Activated naive CD4-positive, alpha-beta T cell treated with anti-CD3 and anti-CD28 coated beads, Interleukin-2, amount 50 U/mL, for 72 hours (primary cell): ENCODE results near the gene CCDC171. TPM values are rescaled to one million over a fixed set of nuclear protein-coding genes. Genes with fewer than 3 reads are reported as not detected.

Experiments used
- ATAC-seq, 2 donors: fragments of 150-1000 bp; cut with Tn5 transposase; 2 replicates each; pipeline ENCODE4 v1.10.0; 2021; ENCODE audit warnings: mild to moderate bottlenecking in 2 of 2, moderate library complexity in 2 of 2
- DNase-seq, 2 donors: peaks; one replicate each; pipeline ENCODE4 v3.0.0; 2021 to 2022; ENCODE audit warnings: low spot score in 2 of 2
- H3K27ac Mint-ChIP-seq, 2 donors: one replicate each; pipeline ENCODE4 v1.8.0; 2022; ENCODE audit warnings: mild to moderate bottlenecking in 2 of 2, mixed read lengths in 2 of 2
- H3K36me3 Mint-ChIP-seq, 2 donors: one replicate each; pipeline ENCODE4 v1.8.0; 2022; ENCODE audit warnings: mixed read lengths in 2 of 2
- H3K9me3 Mint-ChIP-seq, 2 donors: one replicate each; pipeline ENCODE4 v1.8.0; 2022; ENCODE audit warnings: mixed read lengths in 2 of 2
- total RNA-seq, 2 donors: library from RNA; stranded (reverse); gene quantifications; one replicate each; pipeline ENCODE4 v1.2.3, GENCODE V29; 2022

The CCDC171 gene
- total RNA-seq, 2 donors from 2014 or later = 4.1 to 5.8 TPM

GRCh38 chr9:15717290-15717967 lies 164.6 kb downstream of the CCDC171 start:
- no peak for DNase-seq
- no peak for ATAC-seq
- H3K9me3 Mint-ChIP-seq = no peaks in the 10 kb centered on the region
- H3K36me3 Mint-ChIP-seq = peaks cover 0 to 5% of the 10 kb centered on the region in 2 donors
- H3K27ac Mint-ChIP-seq = no peak overlapping the region

DNA sequence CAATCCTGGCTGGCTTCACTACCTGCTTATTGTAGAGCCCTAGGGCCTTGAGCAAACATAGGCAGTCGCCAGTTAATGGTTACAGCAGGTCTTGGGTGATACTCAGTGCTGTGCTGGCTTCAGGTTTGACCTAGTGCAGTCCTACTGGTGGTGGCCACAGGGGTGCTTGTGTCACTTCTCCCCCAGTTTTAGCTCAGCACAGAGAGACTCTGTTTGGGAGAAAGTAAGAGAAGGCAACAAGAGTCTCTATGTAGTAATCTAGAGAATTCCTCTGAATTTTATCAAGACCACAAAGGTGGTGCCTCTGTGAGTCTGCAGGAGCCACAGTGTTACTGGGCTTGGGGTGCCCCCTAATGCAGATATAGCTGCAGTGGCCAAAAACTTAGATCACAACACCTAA lies 165.6 kb downstream of the CCDC171 start:
- no peak overlapping the region for H3K27ac Mint-ChIP-seq
- H3K9me3 Mint-ChIP-seq = no peaks in the 10 kb centered on the region
- no peak for DNase-seq
- ATAC-seq = no peak
- H3K36me3 Mint-ChIP-seq = peaks cover 0 to 5% of the 10 kb centered on the region in 2 donors

DNA sequence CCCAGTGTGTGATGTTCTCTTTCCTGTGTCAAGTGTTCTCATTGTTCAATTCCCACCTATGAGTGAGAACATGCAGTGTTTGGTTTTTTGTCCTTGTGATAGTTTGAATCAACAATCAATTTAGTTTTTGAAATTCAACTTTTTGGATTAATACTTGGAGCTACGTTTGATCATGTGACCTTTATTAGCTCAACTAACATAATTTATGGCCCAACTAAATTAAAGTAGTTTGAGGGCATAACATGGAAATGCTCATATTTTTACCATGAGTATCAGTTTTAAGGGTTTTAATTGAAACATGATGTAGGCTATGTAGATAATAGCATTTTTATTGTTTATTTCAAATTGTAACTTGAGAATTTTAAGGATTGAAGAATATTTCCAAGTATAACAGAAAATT lies 168.0 kb downstream of the CCDC171 start:
- DNase-seq (no peak), ATAC-seq (no peak)
- no peaks in the 10 kb centered on the region for H3K9me3 Mint-ChIP-seq
- peaks cover 0 to 5% of the 10 kb centered on the region in 2 donors for H3K36me3 Mint-ChIP-seq
- H3K27ac Mint-ChIP-seq = no peak overlapping the region

DNA sequence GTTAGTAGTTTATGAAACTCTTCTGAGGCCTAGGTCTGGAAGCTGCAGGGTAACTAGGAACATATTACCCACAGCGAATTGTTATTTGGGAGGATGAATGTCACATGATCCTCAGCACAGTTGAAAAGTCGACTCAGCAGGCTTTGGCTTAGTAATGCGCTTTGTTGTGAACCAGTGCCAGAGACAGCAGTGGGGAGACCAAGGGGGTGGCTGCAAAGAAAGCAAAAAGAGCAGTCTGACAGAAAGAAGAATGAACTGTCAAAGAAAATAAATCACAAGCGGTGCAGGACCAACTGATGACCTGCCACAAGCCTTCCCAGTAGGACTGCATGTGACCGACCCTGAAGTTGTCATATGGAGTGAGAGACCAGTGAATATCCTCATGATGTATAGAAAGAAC lies 170.0 kb downstream of the CCDC171 start:
- ATAC-seq (no peak), DNase-seq (no peak)
- Mint-ChIP-seq H3K27ac (no peak overlapping the region), H3K36me3 (no peaks in the 10 kb centered on the region), H3K9me3 (no peaks in the 10 kb centered on the region)

DNA sequence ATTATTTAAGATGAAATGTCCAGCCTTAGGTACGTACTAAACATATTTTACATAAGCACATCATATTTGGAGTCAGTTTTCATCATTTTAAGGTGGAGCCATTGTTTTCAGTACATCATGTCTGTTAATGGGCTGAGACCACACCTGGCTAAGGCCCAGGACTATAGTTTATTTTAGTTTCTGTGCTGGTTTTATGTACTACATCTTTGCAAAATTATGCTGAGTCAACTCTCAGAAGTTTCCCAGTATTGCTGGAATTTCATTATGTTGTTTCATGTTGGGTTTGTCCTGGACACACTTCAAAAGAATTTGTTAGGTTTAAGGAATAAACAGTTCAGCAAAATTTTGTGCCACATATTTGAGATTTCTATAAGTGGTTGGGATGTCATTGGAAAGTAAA lies 171.2 kb downstream of the CCDC171 start:
- Mint-ChIP-seq H3K9me3 (no peaks in the 10 kb centered on the region), H3K36me3 (no peaks in the 10 kb centered on the region), H3K27ac (no peak overlapping the region)
- ATAC-seq = no peak
- no peak for DNase-seq

GRCh38 chr9:15724612-15725011 lies 171.8 kb downstream of the CCDC171 start:
- Mint-ChIP-seq H3K9me3 (no peaks in the 10 kb centered on the region), H3K27ac (no peak overlapping the region), H3K36me3 (no peaks in the 10 kb centered on the region)
- ATAC-seq = no peak
- DNase-seq = no peak

DNA sequence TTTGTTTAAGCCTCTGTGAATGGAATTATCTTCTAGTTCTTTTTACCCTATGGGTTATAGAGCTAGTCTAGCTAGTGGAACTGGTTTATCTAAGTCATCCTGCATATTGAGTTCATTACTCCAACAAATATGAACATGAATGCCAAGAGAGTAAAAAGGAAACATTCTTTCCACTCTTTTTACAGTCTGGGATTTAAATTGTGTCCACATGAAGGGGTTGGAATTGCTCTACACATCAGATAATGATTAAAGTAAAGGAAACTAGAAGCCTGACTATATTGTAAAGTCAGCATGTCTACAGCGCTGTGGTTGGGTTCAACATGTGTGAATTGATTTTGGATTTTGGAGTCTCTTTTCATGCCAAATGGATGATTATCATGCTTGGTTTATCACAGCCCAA lies 173.1 kb downstream of the CCDC171 start:
- H3K9me3 Mint-ChIP-seq = no peaks in the 10 kb centered on the region
- no peaks in the 10 kb centered on the region for H3K36me3 Mint-ChIP-seq
- ATAC-seq (no peak), DNase-seq (no peak)
- H3K27ac Mint-ChIP-seq = no peak overlapping the region

DNA sequence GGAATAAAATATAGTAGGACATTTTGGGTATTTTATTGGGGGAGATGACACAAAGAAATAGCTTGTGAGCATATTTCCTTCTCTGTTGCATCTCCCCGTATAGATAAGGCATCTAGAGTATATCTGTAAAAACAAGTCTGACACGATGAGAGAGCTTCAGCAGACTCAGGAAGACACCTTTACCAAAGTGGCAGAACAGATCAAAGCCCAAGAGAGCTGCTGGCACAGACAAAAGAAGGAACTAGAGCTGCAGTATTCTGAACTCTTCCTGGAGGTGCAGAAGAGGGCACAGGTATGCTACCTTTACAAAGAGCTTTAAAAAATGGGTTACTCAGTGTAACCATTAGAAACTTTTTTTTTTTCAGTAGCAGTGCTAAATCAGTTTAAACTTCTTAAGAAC lies 176.7 kb downstream of the CCDC171 start:
- ATAC-seq = no peak
- H3K27ac Mint-ChIP-seq = no peak overlapping the region
- DNase-seq = no peak
- no peaks in the 10 kb centered on the region for H3K36me3 Mint-ChIP-seq
- no peaks in the 10 kb centered on the region for H3K9me3 Mint-ChIP-seq

DNA sequence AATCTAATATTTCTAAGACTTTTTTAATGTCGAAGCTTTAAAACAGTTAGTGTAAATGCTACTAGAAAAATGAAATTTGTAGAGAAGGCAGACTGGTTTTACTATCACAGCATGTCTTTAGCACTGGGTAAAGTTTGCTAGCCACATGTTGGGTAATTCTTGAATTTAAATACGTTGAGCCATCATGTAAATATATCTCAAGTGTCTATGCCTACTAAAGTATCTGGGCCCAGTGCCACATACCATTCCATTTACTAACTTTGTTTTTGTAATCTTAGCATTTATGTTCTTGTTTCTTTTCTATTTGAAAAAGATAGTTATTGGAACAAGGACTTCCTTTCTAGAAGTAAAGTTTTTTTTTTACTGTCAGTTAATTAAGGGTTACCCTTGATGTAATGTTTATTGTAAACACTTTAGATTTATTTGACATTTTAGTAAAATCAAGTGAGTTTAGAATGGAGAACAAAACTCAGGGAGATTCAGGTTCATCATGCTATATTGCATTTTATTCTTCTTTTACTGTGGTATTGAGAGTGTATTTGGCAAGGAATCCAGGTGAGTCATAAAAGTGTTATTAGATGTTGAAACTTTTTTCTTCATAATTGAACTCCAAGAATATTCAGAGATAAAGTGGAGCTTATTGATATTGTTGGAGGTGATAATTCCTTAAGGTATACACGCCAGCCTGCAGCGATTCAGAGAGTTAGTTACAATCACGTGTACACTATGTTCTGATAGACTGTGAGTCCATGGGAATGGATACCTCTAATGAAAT lies 182.4 kb downstream of the CCDC171 start:
- H3K27ac Mint-ChIP-seq = no peak overlapping the region
- no peaks in the 10 kb centered on the region for H3K9me3 Mint-ChIP-seq
- DNase-seq (no peak), ATAC-seq (no peak)
- no peaks in the 10 kb centered on the region for H3K36me3 Mint-ChIP-seq

DNA sequence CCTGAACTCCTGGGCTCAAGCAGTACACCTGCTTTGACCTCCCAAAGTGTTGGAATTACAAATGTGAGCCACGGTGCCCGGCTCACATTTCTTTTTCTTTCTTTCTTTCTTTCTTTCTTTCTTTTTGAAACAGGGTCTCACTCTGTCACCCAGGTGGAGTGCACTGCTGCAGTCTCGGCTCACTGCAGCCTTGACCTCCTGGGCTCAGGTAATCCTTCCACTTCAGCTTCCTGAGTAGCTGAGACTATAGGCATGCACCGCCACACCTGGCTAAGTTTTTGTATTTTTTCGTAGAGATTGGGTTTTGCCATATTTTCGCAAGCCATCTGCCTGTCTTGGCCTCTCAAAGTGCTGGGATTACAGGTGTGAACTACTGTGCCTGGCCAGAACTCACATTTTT lies 183.7 kb downstream of the CCDC171 start:
- no peaks in the 10 kb centered on the region for H3K36me3 Mint-ChIP-seq
- DNase-seq (no peak), ATAC-seq (no peak)
- no peaks in the 10 kb centered on the region for H3K9me3 Mint-ChIP-seq
- H3K27ac Mint-ChIP-seq = no peak overlapping the region

DNA sequence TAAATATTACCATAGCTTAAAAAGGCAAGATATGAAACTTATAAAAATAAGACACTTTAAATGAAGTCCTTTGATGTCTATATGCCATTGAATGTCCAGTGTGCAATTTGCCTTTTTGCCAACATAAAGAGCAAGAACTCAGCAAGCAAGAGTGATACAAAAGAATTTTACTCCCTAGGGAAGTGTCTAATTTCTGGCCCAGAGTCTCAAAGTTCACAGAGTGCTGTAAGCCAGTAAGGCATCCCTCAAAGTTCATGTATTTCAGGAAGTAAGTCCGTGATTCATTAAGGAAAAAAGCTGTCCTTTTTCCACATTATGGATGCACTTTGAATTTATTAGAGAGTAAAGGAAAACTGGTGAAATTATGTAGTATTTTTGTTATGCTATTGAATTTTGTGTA lies 185.2 kb downstream of the CCDC171 start:
- ATAC-seq = no peak
- no peak for DNase-seq
- Mint-ChIP-seq H3K27ac (no peak overlapping the region), H3K9me3 (no peaks in the 10 kb centered on the region), H3K36me3 (no peaks in the 10 kb centered on the region)

DNA sequence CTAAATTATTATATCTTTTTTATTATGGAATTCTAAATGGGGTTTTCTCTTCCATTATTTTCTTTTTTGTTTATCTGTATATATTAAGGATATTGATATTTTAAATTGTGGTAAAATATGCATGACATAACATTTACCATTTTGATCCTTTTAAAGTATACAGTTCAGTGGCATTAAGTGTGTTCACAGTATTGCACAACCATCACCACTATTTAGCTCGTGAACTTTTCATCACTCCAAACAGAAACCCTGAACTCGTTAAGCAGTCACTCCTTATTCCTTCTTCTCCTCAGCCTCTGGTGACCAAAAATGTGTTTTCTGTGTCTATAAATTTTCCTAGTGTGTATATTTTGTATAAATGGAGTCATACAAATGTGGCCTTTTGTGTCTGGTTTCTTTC lies 188.2 kb downstream of the CCDC171 start:
- no peaks in the 10 kb centered on the region for H3K9me3 Mint-ChIP-seq
- H3K27ac Mint-ChIP-seq = no peak overlapping the region
- ATAC-seq = no peak
- no peaks in the 10 kb centered on the region for H3K36me3 Mint-ChIP-seq
- no peak for DNase-seq

GRCh38 chr9:15743512-15743911 lies 190.7 kb downstream of the CCDC171 start:
- no peak overlapping the region for H3K27ac Mint-ChIP-seq
- DNase-seq (no peak), ATAC-seq (no peak)
- peaks cover 6 to 19% of the 10 kb centered on the region in 2 donors for H3K36me3 Mint-ChIP-seq
- peaks cover 0 to 4% of the 10 kb centered on the region in 2 donors for H3K9me3 Mint-ChIP-seq

- ATAC-seq = no peak
These were observed 191.4 kb downstream of the CCDC171 start for GRCh38 chr9:15744196-15744595.

GRCh38 chr9:15746905-15747304 lies 194.1 kb downstream of the CCDC171 start:
- no peak for ATAC-seq
- peaks cover 3 to 4% of the 10 kb centered on the region in 2 donors for H3K9me3 Mint-ChIP-seq
- H3K36me3 Mint-ChIP-seq = peaks cover 6 to 25% of the 10 kb centered on the region in 2 donors
- DNase-seq = no peak
- H3K27ac Mint-ChIP-seq = no peak overlapping the region

More at GRCh38 chr9:15744196-15744595, 191.4 kb downstream of the CCDC171 start:
- Mint-ChIP-seq H3K36me3 (peaks cover 6 to 19% of the 10 kb centered on the region in 2 donors), H3K9me3 (peaks cover 0 to 4% of the 10 kb centered on the region in 2 donors), H3K27ac (no peak overlapping the region)
- no peak for DNase-seq

DNA sequence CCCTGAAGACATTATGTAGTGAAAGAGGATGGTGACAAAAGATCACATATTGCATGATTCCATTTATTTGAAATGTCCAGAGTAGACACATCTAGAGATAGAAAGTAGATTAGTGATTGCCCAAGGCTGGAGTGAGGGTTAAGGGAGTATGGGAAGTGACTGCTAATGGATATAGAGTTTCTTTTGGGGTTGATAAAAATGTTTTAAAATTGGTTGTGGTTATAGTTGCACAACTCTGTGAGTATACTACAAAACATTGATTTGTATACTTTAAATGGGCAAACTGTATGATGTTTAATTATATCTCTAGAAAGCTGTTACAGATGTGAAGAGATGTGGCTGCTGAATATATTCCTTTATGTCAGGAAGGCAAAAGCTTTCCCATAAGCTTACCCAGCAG lies 202.8 kb downstream of the CCDC171 start:
- Mint-ChIP-seq H3K27ac (no peak overlapping the region), H3K9me3 (no peaks in the 10 kb centered on the region), H3K36me3 (no peaks in the 10 kb centered on the region)
- DNase-seq = no peak
- no peak for ATAC-seq

DNA sequence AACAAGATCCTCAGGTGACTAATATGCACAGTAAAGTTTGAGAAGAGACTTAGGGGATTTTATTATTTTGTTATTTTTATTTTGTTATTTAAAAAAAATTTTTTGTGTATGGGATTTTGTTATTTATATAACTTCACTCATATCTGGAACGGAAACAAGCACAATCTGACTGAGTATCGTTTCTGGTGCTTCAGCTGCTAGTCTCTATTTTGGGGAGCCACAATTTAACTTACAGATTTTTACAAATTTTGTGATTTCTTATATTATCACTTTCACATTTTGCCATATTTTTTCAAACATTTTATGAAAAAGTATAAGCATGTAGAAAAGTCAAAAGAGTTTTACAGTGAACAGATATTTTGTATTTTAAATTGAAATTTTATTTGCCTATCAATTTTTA lies 208.7 kb downstream of the CCDC171 start:
- H3K27ac Mint-ChIP-seq = no peak overlapping the region
- H3K36me3 Mint-ChIP-seq = no peaks in the 10 kb centered on the region
- no peaks in the 10 kb centered on the region for H3K9me3 Mint-ChIP-seq
- DNase-seq (no peak), ATAC-seq (no peak)

DNA sequence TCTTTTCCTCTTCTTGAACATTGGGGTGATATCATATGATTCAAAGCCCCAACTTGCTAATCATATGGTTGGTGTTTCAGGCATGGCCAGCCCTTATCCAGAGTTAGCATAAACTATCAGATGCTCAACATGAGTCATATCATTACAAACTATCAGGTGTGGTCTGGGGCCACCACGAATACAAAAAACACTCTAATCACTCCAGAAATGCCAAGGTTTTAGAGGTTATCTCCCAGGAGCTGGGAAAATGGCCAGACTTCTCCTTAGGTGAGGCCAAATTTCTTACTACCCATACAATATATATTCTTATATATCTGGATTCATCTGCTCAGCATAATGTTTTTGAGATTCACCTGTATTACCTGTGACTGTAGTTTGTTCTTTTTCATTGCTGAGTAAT lies 210.5 kb downstream of the CCDC171 start:
- H3K27ac Mint-ChIP-seq = no peak overlapping the region
- no peaks in the 10 kb centered on the region for H3K36me3 Mint-ChIP-seq
- no peak for DNase-seq
- no peaks in the 10 kb centered on the region for H3K9me3 Mint-ChIP-seq
- no peak for ATAC-seq
